ENCODE data around the gene TRAPPC6A. TPM values are rescaled to one million over a fixed set of nuclear protein-coding genes. Genes with fewer than 3 reads are reported as not detected.

Gene TRAPPC6A
- total and polyA plus RNA-seq, 2 donors (not counting 1 experiment from before 2014, with no cell fraction given) = 9.3 to 15.9 TPM

- Histone ChIP-seq H4K20me1 (ENCODE audit: control insufficient read depth, extremely low read depth, insufficient read depth, low read length) (no peaks in the 10 kb centered on the region), H3K27me3 (ENCODE audit: control insufficient read depth, insufficient read depth, low read length) (peaks cover 6% of the 10 kb centered on the region), H3K4me3 (replicated peaks in 1 of 4; ENCODE audit: control extremely low read depth in 1 of 4, insufficient read depth in 1 of 4, low read depth in 3 of 4, low read length in 4 of 4) (no peak overlapping the region), H3K4me1 (ENCODE audit: control insufficient read depth, extremely low read depth, insufficient read depth, low read length) (no peaks in the 10 kb centered on the region), H3K4me2 (ENCODE audit: extremely low read depth, insufficient read depth, low read length) (peak overlapping the region; percentile 13), H3K79me2 (ENCODE audit: control insufficient read depth, insufficient read depth, low read length) (no peaks in the 10 kb centered on the region), H3K27ac (ENCODE audit: insufficient read depth, low read length) (no peak overlapping the region), H3K9ac (ENCODE audit: insufficient read depth, low read length) (no peak overlapping the region), H3K9me3 (ENCODE audit: control insufficient read depth, insufficient read depth, low read depth, low read length) (no peaks in the 10 kb centered on the region), H2AFZ (ENCODE audit: low read length) (no peak overlapping the region), H3K36me3 (ENCODE audit: control insufficient read depth, insufficient read depth, low read length) (no peaks in the 10 kb centered on the region)
- TF ChIP-seq, protein P1, sequence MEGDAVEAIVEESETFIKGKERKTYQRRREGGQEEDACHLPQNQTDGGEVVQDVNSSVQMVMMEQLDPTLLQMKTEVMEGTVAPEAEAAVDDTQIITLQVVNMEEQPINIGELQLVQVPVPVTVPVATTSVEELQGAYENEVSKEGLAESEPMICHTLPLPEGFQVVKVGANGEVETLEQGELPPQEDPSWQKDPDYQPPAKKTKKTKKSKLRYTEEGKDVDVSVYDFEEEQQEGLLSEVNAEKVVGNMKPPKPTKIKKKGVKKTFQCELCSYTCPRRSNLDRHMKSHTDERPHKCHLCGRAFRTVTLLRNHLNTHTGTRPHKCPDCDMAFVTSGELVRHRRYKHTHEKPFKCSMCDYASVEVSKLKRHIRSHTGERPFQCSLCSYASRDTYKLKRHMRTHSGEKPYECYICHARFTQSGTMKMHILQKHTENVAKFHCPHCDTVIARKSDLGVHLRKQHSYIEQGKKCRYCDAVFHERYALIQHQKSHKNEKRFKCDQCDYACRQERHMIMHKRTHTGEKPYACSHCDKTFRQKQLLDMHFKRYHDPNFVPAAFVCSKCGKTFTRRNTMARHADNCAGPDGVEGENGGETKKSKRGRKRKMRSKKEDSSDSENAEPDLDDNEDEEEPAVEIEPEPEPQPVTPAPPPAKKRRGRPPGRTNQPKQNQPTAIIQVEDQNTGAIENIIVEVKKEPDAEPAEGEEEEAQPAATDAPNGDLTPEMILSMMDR (conservative IDR thresholded peaks at IDR 0.05 in 1 of 2, IDR thresholded peaks at IDR 0.05 in 1 of 2; ENCODE audit: low read depth in 1 of 2, low read length in 2 of 2) = no peak
- peak; percentile 47 to 68 for DNase-seq (ENCODE audit: low read depth in 2 of 2)
These were observed 13.3 kb downstream of the TRAPPC6A start for GRCh38 chr19:45164577-45165335.

- Histone ChIP-seq H4K20me1 (ENCODE audit: control insufficient read depth, extremely low read depth, insufficient read depth, low read length) (no peaks in the 10 kb centered on the region), H3K27ac (ENCODE audit: insufficient read depth, low read length) (no peak overlapping the region), H3K4me3 (replicated peaks in 1 of 4; ENCODE audit: control extremely low read depth in 1 of 4, insufficient read depth in 1 of 4, low read depth in 3 of 4, low read length in 4 of 4) (no peak overlapping the region), H3K9ac (ENCODE audit: insufficient read depth, low read length) (no peak overlapping the region), H3K79me2 (ENCODE audit: control insufficient read depth, insufficient read depth, low read length) (no peaks in the 10 kb centered on the region), H3K4me1 (ENCODE audit: control insufficient read depth, extremely low read depth, insufficient read depth, low read length) (no peaks in the 10 kb centered on the region), H3K9me3 (ENCODE audit: control insufficient read depth, insufficient read depth, low read depth, low read length) (no peaks in the 10 kb centered on the region), H2AFZ (ENCODE audit: low read length) (no peak overlapping the region), H3K36me3 (ENCODE audit: control insufficient read depth, insufficient read depth, low read length) (no peaks in the 10 kb centered on the region), H3K27me3 (ENCODE audit: control insufficient read depth, insufficient read depth, low read length) (peaks cover 6% of the 10 kb centered on the region), H3K4me2 (ENCODE audit: extremely low read depth, insufficient read depth, low read length) (peak overlapping the region; percentile 13)
- DNase-seq (ENCODE audit: low read depth in 2 of 2) = no peak
- no peak for TF ChIP-seq EZH2 (IDR thresholded peaks at IDR 0.05; ENCODE audit: low read length, missing control alignments)
- TF ChIP-seq, protein P1 (conservative IDR thresholded peaks at IDR 0.05 in 1 of 2, IDR thresholded peaks at IDR 0.05 in 1 of 2; ENCODE audit: low read depth in 1 of 2, low read length in 2 of 2) = no peak
These were observed 14.1 kb downstream of the TRAPPC6A start for GRCh38 chr19:45163751-45164460.

GRCh38 chr19:45163156-45163555 is 14.9 kb downstream of the TRAPPC6A start:
- H3K4me3 ChIP-seq (replicated peaks in 1 of 4; ENCODE audit: control extremely low read depth in 1 of 4, insufficient read depth in 1 of 4, low read depth in 3 of 4, low read length in 4 of 4) = no peak overlapping the region
- DNase-seq (ENCODE audit: low read depth in 2 of 2) = no peak
- H3K9me3 ChIP-seq (ENCODE audit: control insufficient read depth, insufficient read depth, low read depth, low read length) = no peaks in the 10 kb centered on the region
- no peaks in the 10 kb centered on the region for H3K4me1 ChIP-seq (ENCODE audit: control insufficient read depth, extremely low read depth, insufficient read depth, low read length)
- no peaks in the 10 kb centered on the region for H3K36me3 ChIP-seq (ENCODE audit: control insufficient read depth, insufficient read depth, low read length)
- no peaks in the 10 kb centered on the region for H3K79me2 ChIP-seq (ENCODE audit: control insufficient read depth, insufficient read depth, low read length)
- no peak overlapping the region for H2AFZ ChIP-seq (ENCODE audit: low read length)
- H3K9ac ChIP-seq (ENCODE audit: insufficient read depth, low read length) = no peak overlapping the region
- no peak overlapping the region for H3K4me2 ChIP-seq (ENCODE audit: extremely low read depth, insufficient read depth, low read length)
- no peaks in the 10 kb centered on the region for H4K20me1 ChIP-seq (ENCODE audit: control insufficient read depth, extremely low read depth, insufficient read depth, low read length)
- no peak overlapping the region for H3K27ac ChIP-seq (ENCODE audit: insufficient read depth, low read length)
- no peak for TF ChIP-seq EZH2 (IDR thresholded peaks at IDR 0.05; ENCODE audit: low read length, missing control alignments)
- TF ChIP-seq, protein P1 (conservative IDR thresholded peaks at IDR 0.05 in 1 of 2, IDR thresholded peaks at IDR 0.05 in 1 of 2; ENCODE audit: low read depth in 1 of 2, low read length in 2 of 2) = no peak
- H3K27me3 ChIP-seq (ENCODE audit: control insufficient read depth, insufficient read depth, low read length) = peaks cover 6% of the 10 kb centered on the region

All from fibroblast of lung (primary cell).